ENCODE data around the gene LCN10. TPM values are rescaled to one million over a fixed set of nuclear protein-coding genes. Genes with fewer than 3 reads are reported as not detected.
"Not testable (repeated sequence)": the region's sequence is repeated elsewhere in the genome, so short reads cannot be mapped to it uniquely, and the experiment has no call there.

Gene LCN10
- total RNA-seq, 1 donor from 2014 or later, result not detected

DNA sequence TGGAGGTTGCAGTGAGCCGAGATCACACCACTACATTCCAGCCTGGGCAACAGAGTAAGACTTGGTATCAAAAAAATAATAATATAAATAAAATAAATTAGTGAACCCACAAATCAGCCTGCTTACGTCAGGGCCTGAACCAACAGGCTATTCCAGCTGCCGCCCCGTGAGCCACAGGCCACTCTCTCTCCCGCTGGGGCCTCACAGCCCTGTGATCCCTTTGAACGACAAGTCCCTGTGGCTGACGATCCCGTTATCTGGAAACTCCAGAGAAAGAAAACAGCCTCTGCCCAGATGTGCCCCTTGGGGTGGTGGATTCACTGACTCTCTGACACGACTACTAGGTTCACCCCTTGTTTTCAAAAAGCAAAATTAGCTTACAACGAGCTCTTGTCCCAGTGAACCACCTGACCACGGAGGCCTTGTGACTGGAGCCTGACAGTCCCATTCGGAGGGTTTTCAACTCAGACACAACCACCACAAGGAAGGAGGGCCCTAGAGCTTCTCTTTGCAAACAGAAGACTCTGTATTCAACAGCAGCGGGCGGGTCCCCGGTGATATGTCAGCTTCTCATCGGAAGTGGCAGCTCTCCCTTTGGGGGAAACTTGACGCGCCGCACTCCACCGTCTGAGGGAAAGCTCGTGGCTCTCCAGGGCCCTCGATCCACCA lies 34.8 kb downstream of the LCN10 start:
- no peak for FAIRE-seq
- DNase-seq (ENCODE audit: low spot score in 2 of 2), result no peak

DNA sequence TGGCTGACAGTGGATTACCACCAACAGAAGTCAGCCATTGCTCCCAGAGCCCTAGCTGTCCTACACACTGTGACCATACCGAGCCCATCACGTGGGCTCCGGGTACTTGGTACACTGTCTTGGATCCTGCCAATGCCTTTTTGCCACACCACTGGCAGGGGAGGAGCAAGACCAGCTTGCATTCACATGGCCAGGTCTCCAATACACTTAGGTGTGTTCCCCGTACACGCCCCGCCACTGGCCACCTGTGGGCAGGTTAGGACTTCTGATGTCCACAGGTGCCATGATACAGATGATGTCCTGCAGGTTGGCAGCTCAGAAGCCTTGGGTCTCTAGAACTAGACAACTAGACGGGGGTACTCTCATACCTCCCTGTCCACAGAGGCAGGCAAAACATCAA lies 35.7 kb downstream of the LCN10 start:
- no peak for DNase-seq (ENCODE audit: low spot score in 2 of 2)
- FAIRE-seq, result no peak

DNA sequence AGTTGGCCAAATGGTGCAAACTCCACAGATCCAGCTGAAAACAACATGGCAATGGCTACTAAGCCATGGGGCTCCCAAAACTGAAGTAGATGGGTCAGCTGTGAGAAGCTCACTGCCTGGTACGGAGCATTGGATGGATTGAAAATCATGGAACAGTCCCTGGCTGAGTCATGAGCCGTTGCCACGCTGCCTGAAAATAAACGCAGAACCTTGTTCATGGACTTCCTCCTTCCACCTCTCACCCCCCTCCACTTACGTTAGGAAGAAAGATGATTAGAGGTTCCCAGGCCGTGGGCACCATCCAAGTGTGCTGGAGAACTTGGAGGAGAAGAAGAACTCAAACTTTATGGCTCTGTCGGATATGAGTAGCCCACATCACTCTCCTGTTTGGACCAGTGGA lies 37.2 kb downstream of the LCN10 start:
- no peak for DNase-seq (ENCODE audit: low spot score in 2 of 2)
- no peak for FAIRE-seq

DNA sequence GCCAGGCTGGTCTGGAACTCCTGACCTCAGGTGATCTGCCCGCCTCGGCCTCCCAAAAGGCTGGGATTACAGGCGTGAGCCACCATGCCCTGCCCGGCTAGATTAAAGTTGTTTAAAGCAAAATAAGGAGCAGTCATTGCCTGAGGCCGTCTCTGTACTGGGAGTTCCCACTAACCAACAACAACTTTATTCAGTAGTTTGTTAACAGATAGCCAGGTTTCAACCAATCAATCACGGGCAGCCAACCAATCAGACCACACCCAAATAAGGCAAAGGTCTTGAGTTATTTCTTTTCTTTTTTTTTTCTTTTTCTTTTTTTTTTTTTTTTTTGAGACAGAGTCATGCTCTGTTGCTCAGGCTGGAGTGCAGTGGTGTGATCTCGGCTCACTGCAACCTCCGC lies 38.0 kb downstream of the LCN10 start:
- FAIRE-seq; DNase-seq (ENCODE audit: low spot score in 2 of 2): not testable (repeated sequence)

DNA sequence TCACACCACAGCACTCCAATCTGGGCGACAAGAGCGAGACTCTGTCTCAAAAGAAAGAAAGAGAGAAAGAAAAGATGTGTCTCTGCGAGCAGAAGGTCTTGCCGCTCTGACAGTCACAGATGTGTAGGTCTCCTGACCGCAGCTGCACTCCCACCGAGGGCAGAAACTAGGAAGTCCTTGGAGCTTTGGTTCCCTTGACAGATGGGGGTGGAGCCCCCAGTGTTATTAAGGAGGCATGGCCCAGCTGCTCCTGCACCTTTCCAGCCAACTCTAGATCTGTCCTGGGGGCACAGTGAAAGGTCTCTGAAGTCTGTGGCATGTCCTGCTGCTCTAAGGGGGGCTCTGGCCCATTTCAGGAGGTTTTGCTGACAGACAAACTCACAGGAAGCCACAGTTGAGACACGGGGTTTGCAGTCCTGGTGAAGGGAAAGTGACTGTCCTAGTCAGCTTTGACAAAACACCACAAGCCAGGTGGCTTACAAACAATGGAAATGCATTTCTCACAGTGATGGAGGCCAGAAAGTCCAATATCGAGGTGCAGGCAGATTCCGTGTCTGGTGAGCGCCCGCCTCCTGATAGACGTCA lies 39.4 kb downstream of the LCN10 start:
- DNase-seq (ENCODE audit: low spot score in 2 of 2) (no peak), FAIRE-seq (no peak)

DNA sequence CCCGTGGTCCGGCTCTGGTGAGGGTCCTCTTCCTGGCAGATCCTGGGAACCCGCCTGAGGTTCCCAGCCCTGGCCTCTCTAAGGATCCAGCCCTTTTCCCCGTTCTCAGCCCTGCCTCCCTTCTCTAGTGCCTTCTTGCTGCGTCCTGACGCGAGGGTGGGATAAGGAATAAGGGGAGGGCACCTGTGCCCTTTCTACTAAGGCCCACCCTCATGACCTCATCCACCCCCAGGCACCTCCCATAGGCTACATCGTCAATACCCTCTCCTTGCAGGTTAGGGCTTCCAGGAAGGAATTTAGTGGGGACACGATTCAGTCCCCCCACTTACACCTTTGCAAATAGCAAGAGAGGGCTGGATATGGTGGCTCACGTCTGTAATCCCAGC lies 41.1 kb downstream of the LCN10 start:
- FAIRE-seq (no peak), DNase-seq (ENCODE audit: low spot score in 2 of 2) (no peak)

DNA sequence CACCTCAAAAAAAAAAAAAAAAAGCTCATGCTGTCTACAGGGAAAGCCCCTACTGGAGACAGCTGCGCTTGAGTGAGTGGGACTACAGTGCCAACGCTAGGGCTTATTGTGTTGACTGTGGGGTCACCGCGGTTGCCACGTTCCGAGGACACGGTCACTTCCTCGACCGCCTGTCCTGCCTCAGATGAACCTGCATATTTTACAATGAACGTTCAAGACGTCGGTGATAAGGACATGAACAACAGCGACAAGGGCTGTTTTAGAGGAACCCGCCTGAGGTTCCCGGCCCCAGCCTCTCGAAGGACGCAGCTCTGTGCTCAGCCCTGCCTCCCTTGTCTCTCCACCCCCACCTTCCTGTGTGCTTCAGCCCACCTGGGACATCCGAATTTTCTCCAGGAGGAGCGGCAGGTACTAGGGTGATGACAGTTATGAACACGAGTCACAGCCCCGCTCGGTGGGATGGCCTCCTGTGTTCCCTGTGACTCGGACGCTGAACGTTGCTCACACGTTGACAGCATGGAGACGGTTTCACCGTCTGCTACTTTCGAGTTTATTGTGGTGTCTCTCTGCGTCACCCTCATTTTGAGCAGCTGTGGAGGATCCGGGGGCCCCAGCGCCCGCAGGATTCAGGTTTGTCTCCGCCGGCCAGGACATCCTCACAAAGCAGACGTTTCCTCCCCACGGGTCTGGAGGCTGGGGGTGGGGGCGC lies 41.6 kb downstream of the LCN10 start:
- FAIRE-seq, result no peak

DNA sequence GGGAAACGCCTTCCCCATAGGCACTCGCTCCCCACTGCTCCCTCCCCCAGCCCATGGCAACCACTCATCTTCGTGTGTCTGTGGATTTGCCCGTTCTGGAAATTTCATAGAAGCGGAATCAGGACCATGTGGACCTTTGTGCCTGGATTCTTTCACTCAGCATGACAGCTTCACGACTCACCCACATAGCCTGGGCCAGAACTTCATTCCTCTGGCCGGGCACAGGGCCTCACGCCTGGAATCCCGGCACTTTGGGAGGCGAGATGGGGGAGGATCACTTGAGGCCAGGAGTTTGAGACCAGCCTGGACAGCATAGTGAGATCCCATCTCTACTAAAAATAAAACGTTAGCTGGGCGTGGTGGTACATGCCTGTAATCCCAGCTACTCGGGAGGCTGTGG lies 42.4 kb downstream of the LCN10 start:
- DNase-seq (ENCODE audit: low spot score in 2 of 2) (no peak), FAIRE-seq (no peak)

More for the DNA sequence above, 41.6 kb downstream of the LCN10 start:
- no peak for DNase-seq (ENCODE audit: low spot score in 2 of 2)

DNA sequence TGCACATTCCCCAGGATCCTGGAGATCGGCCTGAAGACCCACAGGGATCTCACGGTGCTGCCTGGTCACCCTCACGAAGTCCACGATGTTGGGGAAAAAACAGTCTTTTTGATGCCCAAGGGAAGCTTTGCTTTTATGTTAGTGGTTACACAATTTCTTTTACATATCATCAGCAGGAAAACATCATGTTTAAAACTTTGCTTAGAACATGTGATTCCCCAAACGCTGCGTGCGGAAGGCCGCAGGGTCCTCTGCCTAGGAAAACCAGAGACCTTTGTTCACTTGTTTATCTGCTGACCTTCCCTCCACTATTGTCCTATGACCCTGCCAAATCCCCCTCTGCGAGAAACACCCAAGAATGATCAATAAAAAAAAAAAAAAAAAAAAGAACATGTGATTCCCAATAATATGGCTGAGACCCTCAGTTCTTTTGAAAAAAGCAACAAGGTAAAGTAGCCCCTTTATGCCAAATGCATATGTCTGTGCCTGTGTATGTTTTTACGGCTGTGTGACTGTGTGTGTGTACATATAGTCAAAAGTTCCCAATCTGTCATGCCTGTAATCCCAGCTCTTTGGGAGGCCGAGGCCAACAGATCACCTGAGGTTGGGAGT lies 44.0 kb downstream of the LCN10 start:
- DNase-seq (ENCODE audit: low spot score in 2 of 2) (no peak), FAIRE-seq (no peak)

DNA sequence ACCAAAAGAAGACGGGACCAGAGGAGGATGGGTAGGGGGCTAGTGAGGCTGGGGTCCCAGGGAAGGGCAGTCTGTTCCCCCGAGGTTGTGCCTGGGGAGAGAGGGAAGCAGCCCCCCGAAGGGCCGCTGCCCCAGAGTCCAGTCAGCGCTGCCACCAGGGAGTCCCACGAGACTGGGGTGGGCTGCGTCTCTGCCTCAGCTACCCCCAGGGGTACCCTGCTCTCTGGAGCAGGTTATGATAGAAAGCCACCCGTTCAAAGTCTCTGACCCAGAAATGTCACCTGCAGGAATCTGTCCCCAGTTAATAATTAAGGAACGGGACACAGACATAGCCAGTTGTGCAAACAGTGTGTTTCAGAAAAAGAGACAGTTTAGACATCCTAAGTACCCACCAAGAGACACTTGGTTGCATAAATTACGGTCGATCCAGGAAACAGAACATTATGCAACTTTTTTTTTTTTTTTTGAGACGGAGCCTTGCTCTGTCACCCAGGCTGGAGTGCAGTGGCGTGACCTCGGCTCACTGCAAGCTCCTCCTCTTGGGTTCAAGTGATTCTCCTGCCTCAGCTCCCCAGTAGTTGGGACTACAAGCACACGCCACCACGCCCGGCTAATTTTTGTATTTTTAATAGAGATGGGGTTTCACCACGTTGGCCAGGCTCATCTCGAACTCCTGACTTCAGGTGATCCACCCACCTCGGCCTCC lies 44.8 kb downstream of the LCN10 start:
- no peak for DNase-seq (ENCODE audit: low spot score in 2 of 2)
- FAIRE-seq, result no peak

DNA sequence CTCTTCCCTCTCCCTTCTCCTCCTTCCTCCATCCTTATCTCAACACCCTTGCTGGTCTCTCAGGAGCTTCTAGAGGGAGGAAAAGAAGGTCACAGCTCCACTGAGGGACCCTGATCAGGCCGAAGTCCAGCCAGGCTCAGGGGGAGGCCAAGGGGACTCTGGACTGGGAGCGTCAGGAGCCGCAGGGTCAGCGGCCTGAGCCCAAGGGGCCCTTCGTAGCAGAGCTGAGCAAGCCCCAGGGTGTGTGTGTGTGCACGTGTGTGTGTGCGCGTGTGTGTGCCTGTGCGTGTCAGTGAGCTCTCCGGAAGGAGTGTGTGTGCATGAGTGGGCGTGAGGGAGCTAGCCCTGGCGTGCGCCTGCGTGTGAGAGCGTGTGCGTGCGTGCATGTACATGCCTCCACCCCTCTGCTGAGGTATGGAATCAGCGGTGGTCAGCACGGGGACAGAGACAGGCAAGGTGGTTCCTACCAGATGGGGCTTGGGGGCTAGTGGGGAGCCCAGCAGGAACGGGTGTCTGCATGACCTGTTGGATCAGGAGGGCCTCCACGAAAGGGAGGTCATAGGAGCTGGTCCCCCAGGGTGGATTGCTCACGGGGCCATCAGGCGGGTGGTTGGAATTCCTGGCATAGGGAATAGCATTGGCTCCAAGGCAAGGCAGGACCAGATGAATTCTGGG lies 45.5 kb downstream of the LCN10 start:
- DNase-seq (ENCODE audit: low spot score in 2 of 2), result no peak
- no peak for FAIRE-seq

DNA sequence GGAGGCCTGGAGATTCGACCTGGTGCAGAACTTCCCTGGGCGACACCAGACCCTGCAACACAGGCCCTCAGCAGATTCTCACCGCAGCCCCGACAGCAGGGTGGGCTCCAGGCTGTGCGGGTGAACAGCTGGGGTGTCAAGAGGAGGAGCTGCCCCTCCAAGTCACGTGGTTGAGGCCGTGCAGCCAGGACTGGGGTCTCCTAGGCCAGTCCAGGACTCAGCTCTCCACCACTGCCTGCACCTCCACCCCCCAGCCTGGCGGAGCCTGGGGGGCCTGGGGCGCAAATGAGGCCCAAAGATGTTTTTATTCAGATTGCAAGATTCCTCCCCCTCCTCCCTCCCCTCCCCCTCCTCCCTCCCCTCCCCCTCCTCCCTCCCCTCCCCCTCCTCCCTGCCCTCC lies 46.2 kb downstream of the LCN10 start:
- FAIRE-seq (no peak), DNase-seq (ENCODE audit: low spot score in 2 of 2) (no peak)

DNA sequence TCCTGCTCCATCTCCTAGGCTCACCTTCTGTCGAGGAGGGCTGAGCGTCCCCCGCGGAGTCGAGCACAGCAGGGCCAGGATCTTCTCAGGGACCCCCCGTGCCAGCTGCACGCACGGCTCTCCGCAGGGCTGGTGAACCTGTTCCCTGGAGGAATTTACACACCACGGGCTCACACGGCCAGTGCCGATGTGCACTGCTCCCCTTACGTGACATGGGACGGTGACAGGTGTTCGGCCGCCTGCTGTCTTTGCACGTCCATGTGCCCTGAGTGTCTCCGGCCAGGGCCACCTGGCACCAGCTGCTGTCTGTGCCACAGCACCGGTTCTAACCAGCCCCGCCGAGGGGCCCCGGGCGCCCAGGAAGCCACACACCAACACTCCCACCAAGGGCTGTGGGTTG lies 46.8 kb downstream of the LCN10 start:
- DNase-seq (ENCODE audit: low spot score in 2 of 2) (no peak), FAIRE-seq (no peak)

DNA sequence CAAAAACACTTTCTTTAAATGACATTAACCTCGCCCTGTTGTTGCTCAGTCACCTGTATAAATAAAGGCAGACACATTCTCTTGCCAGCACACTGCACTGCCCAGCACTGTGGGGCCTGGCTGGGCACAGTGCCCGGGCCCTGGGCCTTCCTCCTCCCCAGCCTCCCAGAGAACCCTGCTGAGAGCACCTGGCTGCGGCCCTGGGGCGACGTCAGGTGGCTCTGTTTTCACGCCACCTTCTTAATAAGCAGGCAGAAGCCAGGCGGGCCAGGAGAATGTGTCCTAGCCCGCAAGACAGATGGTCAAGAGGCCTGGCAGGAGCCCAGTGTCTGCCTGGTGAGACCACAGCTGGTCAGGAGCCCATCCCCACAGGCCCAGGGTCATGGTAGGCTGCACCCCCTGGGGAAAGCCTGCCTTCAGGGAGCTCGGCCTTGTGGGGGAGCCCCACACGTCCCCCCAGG lies 47.3 kb downstream of the LCN10 start:
- FAIRE-seq (no peak), DNase-seq (ENCODE audit: low spot score in 2 of 2) (no peak)

DNA sequence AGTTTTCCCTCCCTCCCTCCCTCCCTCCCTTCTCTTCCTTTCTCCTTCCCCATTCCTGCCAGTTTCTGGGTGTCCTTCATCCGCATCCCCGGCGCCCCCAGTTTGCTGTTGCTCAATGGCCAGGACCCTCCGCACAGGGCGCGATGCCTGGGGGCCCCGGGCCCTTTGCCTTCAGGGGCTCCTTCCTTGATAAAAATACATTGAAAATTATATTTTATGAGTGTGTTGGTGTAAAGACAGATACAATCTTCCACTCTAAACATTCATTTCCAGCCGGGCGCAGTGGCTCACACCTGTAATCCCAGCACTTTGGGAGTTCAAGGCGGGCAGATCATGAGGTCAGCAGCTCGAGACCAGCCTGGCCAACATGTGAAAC lies 47.9 kb downstream of the LCN10 start:
- no peak for DNase-seq (ENCODE audit: low spot score in 2 of 2)
- no peak for FAIRE-seq

DNA sequence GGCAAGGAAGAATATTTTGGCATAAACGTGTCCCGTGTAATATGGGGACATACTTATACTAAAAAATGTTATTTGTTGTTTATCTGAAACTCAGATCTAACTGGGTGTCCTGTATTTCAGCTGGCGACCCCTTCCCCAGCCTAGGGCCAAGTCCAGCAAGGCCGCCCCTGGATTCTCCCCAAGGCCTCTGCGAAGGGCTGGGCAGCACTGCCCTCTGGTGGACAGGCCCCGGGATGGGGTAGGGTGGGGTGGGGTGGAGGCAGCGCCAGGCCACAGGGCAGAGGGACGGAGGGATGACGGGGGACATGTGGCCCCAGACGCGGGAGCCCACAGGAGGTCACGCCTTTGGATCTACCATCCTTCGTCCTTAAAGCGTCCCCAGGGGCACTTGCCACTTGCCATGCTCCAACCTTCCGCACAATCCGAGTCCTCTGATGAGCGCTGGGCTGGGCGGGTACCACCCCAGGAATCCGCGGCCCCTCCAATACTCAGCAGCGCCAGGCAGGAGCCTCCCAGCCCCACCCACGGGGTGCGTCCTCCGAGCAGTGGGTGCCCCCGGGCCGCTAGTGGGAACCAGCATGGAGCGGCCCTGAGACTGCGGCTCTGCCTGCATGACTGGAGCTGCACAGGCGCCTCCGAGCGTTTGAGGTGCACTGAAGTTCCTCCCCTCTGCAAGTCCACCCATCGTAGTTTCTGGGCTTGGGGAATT lies 48.4 kb downstream of the LCN10 start:
- FAIRE-seq (no peak), DNase-seq (ENCODE audit: low spot score in 2 of 2) (peak in 1 of 2 donors; percentile 74)

DNA sequence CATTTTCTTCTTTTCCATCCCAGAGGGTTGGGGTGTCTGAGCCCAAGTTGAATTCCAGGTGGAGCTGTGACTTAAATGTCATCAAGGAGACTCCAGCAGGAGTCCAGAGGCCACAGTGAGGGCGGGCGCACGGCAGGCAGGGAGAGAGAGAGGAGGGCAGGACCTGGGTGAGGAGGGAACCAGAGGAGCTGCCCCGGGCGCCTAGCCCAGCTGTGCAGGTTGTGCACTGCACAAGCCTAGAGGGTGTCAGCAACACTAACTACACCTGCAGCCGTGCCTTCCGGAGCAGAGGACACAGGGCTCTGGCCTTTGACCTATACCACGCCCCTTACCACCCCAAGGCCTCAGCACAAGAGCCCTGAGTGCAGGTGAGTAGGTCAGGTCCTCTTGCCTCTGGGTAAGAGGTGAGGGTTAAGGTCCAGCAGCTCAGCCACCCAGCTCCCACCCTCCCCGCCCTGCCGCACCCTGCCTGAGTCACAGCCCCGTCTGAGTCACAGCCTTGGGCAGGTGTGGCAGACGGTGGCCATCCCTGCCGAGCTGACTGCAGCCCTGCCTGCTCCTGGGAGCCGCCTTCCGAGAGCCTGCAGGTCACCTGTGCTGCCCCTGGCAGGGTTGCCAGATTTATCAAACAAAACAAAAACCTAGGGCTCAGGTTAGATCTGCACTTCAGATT lies 49.1 kb downstream of the LCN10 start:
- FAIRE-seq, result no peak
- DNase-seq (ENCODE audit: low spot score in 2 of 2), result no peak

DNA sequence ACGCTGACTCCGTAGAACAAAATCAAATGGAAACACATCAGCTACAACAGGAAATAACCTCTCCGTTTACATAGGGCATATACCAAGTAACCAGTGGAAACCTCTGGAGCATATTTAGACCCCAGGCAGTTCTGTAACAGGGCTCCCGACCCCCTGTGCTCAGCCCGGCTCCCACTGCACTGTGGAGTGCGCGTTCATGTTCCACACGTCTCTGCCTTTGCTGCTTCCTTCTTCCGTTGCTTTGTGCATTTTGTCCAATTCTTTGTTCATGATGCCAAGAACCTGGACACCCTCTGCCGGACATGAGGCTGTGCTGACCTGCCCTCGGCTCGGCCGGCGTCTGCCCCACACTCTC lies 49.6 kb downstream of the LCN10 start:
- DNase-seq (ENCODE audit: low spot score in 2 of 2) (no peak), FAIRE-seq (no peak)
